BE2C (cell line): ENCODE measurements around the gene MAGI1.

Experiments used
- DNase-seq: peaks from one replicate; pipeline ENCODE4 v3.0.0-alpha.2; 2020
- H3K27me3 ChIP-seq: fragments of 250-450 bp; sonication (Bioruptor Pico); 2 replicates; pipeline ENCODE4 v1.5.1; 2020; ENCODE audit warnings: mild to moderate bottlenecking
- H3K36me3 ChIP-seq: fragments of 250-450 bp; sonication (Bioruptor Pico); 2 replicates; pipeline ENCODE4 v1.5.1; 2020; ENCODE audit warnings: mild to moderate bottlenecking
- H3K4me1 ChIP-seq: fragments of 250-450 bp; sonication (Bioruptor Pico); 2 replicates; pipeline ENCODE4 v1.5.1; 2020
- H3K4me3 ChIP-seq: 2 replicates; pipeline ENCODE4 v1.5.1; 2011; ENCODE audit warnings: low read depth, low read length
- H3K9me3 ChIP-seq: fragments of 250-450 bp; sonication (Bioruptor Pico); 2 replicates; pipeline ENCODE4 v1.5.1; 2020
- CTCF ChIP-seq: IDR thresholded peaks from 2 replicates; pipeline ENCODE4 v1.5.1; 2012; ENCODE audit warnings: mild to moderate bottlenecking, low read depth, low read length

Gene MAGI1

DNA sequence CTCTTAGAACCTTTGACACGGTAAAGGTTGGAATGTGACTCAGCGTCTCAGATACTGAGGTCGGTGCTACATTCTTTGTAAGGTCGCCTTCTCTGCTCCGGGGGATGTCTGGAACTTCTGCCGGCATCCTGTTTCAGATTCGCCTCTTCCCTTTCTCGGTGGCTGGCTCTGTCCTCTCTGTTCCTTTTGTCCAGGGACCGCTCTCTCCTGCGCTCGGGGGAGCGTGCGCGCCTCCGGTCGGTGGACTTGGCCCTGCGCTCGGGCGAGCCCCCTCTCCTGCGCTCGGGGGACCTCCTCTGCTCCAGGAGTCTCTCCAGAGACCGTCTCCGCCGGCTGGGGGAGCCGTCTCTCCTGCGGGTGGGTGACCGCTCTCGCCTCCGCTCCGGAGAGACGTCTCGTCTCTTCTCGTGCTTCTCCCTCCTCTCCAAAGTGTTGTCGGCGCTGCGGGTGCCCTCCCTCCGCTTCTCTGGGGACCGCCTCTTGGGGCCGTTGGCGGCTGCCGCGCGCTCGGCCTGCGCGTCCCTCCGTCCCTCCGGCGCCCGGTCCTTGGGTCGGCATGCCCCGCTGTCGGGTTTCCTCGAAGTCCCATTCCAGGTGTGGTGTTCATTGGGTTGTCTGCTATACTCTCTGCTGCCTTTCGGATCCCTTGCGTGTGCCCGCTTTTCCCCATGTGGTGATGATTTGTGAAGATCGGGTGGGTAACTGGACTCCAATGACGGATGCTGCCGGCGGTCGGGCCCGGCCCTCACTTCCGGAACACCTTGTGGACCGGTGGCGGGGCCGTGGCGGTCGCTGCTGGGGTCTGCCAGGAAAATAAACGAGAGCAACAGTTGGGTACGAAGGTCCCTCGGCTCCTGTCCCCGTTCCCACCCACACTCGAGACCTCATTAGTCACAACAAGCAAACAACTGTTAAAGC lies 682.1 kb downstream of the MAGI1 start:
- Histone ChIP-seq H3K36me3 (no peaks in the 10 kb centered on the region; the same call in 1 of the 2 replicates), H3K27me3 (no peaks in the 10 kb centered on the region), H3K4me3 (no peak overlapping the region), H3K9me3 (no peaks in the 10 kb centered on the region), H3K4me1 (no peaks in the 10 kb centered on the region)
- TF ChIP-seq CTCF: no peak
- no peak for DNase-seq

DNA sequence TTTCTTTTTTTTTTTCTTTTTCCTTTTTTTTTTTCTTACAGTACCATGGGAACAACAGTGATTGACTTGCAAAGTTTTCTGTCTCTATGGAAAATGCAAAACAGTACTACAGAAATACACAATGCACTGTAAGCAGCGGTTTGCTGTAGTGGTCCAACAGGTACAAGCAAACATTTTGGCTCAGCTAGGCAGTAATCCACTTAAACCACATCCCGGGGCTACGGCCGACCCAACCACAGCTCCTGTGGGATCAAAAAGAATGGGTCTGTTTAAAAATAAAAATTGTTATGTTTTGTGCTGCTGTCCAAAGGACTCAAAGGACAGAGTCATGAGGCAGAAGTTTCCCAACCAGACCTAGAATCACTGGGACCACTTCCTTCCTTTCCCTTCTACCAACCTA lies 683.8 kb downstream of the MAGI1 start:
- no peaks in the 10 kb centered on the region for H3K9me3 ChIP-seq
- no peaks in the 10 kb centered on the region for H3K27me3 ChIP-seq
- no peaks in the 10 kb centered on the region for H3K4me1 ChIP-seq
- no peaks in the 10 kb centered on the region for H3K36me3 ChIP-seq
- TF ChIP-seq CTCF: no peak
- H3K4me3 ChIP-seq: no peak overlapping the region
- DNase-seq: no peak

DNA sequence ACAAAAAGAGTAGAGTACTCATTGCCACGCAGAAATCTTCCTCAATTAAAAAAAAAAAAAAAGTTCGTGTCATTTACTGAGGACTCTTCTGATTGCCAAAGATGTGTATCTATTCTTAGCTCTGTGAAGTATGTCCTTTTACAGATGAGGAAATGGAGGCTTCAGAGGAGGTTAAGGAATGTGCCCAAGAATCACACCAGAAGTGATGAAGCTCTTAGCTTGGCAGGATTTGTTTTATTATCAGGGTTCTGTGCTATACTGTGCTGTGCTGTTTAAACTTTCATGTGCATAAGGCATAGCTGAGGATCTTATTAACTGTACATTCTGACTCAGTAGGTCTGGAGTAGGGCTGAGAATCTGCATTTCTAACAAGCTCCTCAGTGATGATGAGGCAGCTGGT lies 685.8 kb downstream of the MAGI1 start:
- no peak for DNase-seq
- Histone ChIP-seq H3K36me3 (no peaks in the 10 kb centered on the region), H3K27me3 (no peaks in the 10 kb centered on the region), H3K4me1 (no peaks in the 10 kb centered on the region), H3K9me3 (no peaks in the 10 kb centered on the region), H3K4me3 (no peak overlapping the region)
- TF ChIP-seq CTCF: no peak

- Histone ChIP-seq H3K36me3 (no peaks in the 10 kb centered on the region), H3K4me3 (no peak overlapping the region), H3K27me3 (no peaks in the 10 kb centered on the region), H3K4me1 (peaks cover 3% of the 10 kb centered on the region), H3K9me3 (no peaks in the 10 kb centered on the region)
- TF ChIP-seq CTCF: no peak
- DNase-seq: no peak
Measured at GRCh38 chr3:65351753-65352152, 687.0 kb downstream of the MAGI1 start.

DNA sequence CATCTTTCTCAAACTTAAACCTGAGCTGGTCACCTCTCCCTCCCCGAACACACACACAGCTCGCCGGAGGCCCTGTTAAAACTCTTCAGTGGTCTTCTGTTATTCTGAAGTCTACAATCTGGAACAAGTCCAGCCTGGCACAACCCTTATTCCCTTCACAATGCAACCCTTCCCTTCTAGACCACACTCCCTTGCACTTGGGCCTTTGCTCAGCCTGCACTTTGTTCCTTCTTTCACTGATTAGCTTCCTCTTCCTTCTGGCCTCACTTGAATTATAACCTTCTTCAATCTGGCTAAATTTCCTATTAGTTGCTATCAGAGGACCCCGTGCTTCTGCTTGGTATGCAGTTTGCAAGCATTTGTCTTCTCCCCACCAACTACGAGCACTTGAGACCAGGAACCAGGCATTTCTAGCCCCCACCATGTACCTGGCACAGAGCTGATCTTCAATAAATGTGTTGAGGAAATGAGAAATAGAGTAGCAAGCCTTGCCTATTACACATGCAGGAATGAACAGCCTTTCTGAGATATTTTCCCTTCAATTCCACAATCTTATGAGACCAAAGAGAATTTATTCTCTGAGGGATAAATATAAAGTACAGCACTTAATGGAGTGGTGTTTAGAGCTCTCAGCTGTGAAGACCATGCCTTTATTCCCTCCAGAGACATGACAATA lies 687.8 kb downstream of the MAGI1 start:
- H3K27me3 ChIP-seq: no peaks in the 10 kb centered on the region
- H3K4me1 ChIP-seq: peaks cover 3% of the 10 kb centered on the region
- TF ChIP-seq CTCF: no peak
- no peak for DNase-seq
- H3K36me3 ChIP-seq: no peaks in the 10 kb centered on the region
- no peaks in the 10 kb centered on the region for H3K9me3 ChIP-seq
- H3K4me3 ChIP-seq: no peak overlapping the region

DNA sequence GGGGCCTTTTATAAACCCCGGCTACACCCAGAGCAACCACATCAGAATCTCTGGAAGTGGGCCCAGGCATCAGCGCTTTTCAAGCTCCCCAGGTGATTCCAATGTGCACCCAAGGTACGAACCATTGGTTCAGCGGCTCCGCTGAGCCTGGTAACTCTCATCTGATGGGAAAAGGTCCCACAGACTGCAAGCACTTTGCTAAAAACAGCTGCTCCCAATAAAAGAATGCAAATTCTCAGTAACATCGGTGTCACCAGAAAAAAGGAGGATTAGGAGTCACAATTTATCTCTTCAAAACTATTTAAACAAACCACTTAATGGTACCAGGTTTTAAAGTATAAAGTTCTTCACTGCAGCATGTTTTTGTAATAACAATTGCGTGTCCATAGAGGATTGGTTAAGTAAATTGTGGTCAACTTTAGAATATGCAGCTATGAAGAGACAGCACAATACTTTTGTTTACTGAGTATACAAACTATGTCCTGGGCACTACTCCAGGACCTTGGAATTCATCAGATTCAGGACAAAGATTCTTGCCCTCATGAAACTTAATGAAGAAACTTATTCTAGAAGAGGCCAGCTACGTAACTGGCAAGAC lies 690.2 kb downstream of the MAGI1 start:
- Histone ChIP-seq H3K27me3 (no peaks in the 10 kb centered on the region), H3K36me3 (no peaks in the 10 kb centered on the region), H3K4me1 (peaks cover 3% of the 10 kb centered on the region), H3K4me3 (no peak overlapping the region), H3K9me3 (no peaks in the 10 kb centered on the region)
- DNase-seq: no peak
- no peak for TF ChIP-seq CTCF
